ENCODE measurements around the gene RC3H1.

The RC3H1 gene

GRCh38 chr1:173913111-173913510 lies 109.0 kb downstream of the RC3H1 start:
- TF ChIP-seq, protein P1, sequence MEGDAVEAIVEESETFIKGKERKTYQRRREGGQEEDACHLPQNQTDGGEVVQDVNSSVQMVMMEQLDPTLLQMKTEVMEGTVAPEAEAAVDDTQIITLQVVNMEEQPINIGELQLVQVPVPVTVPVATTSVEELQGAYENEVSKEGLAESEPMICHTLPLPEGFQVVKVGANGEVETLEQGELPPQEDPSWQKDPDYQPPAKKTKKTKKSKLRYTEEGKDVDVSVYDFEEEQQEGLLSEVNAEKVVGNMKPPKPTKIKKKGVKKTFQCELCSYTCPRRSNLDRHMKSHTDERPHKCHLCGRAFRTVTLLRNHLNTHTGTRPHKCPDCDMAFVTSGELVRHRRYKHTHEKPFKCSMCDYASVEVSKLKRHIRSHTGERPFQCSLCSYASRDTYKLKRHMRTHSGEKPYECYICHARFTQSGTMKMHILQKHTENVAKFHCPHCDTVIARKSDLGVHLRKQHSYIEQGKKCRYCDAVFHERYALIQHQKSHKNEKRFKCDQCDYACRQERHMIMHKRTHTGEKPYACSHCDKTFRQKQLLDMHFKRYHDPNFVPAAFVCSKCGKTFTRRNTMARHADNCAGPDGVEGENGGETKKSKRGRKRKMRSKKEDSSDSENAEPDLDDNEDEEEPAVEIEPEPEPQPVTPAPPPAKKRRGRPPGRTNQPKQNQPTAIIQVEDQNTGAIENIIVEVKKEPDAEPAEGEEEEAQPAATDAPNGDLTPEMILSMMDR (IDR thresholded peaks at IDR 0.05): no peak

GRCh38 chr1:173903827-173904531 lies 118.2 kb downstream of the RC3H1 start:
- TF ChIP-seq, protein P1 (IDR thresholded peaks at IDR 0.05): no peak

DNA sequence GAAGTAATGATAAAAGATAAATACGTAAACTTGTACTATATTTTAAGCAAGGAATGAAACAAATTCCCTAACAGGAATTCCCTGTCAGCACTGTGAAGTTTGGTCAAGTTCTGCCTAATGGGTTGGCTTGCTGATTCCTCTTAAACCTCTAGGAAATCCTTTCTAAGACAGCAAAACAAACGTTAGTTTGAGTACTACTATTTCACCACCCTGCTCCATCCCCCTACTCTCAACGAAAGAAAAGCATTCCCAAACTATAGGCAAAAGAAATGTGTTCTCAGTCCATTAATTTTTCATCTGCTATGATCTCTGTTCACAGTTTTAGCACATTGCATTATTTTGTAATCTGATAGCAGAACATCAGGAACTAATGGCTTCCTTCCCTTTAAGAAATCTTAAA lies 121.2 kb downstream of the RC3H1 start:
- TF ChIP-seq, protein P1 (IDR thresholded peaks at IDR 0.05): no peak

- TF ChIP-seq, protein P1 (IDR thresholded peaks at IDR 0.05): no peak
Observed at GRCh38 chr1:173900427-173900826, 121.7 kb downstream of the RC3H1 start.

DNA sequence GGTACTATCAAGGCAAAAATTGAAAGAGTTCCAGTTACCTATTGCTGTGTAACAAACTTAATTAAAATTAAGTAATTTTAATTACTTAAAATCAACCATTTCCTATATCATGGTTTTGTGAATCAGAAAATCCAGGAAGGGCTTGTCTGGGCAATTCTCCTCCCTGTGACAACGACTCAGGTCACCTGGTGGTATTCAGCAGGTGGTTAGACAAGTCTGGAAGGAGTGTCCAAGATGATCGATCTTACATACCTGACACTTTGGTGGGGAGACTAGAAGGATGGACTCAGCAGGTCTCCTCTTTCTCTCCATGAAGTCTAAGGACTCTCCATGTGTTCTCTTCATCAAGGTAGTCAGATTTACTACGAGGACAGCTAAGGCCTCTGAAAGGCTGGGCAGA lies 128.0 kb downstream of the RC3H1 start:
- TF ChIP-seq, protein P1 (IDR thresholded peaks at IDR 0.05): no peak

DNA sequence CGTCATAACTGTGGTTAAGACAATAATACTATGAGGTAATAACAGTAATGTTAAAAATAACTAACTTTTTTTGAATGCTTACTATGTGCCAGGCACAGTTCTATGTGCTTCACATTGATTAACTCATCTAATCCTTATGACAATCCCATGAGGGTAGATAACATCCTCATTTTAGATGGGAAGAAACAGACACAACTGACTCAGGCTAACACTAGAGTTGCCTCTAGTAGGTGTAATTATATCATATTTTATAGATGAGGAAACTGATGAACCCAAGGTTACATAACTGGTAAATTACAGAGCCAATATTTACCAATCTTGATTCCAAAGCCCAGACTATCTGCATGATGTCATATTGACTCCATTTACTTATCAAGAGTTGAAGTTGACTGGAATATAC lies 128.5 kb downstream of the RC3H1 start:
- TF ChIP-seq, protein P1 (IDR thresholded peaks at IDR 0.05): no peak

DNA sequence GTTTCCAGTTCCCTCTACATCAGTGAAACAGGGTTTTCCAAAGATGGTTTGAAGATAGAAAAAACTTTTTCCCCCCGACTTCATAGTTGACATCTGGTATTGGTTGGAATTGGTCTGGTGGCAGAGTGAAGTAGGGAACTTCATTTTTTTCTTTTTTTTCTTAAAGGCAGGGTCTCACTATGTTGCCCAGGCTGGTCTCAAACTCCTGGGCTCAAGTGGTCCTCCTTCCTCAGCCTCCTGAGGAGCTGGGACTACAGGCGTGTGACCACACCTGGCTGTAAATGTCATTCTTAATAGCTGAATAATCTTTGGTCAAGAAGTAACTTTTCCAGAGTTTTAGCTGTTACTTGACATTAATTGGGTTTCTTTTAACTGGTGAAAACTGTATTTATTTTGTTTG lies 132.3 kb downstream of the RC3H1 start:
- TF ChIP-seq, protein P1 (IDR thresholded peaks at IDR 0.05): no peak

DNA sequence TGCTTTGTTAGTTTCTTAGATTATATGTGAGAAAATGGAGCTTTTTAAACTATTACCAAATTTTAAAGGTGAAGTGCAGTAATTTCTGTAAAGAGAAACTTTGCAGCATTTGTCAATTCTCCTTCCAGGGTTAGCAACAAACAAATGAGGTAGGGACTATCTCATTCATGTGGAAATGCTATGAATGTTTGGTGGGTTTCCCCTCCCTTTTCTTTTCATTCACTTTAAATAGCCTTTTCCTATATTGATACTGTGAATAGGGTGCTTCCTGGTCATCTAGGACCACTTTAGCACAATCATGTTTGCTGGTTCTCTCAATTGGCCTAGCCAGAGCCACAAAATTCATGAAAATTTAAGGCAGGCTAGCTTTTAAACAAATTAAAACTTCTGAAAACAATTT lies 133.4 kb downstream of the RC3H1 start:
- TF ChIP-seq, protein P1 (IDR thresholded peaks at IDR 0.05): no peak

Measured in LNCAP (cell line).